HepG2 (cell line): ENCODE results near the gene REPIN1. TPM values are rescaled to one million over a fixed set of nuclear protein-coding genes. Genes with fewer than 3 reads are reported as not detected.
A peak's percentile ranks its signal among the peaks of the same experiment; 100 is the strongest.

ENCODE experiments used
- EED ChIP-seq: sonication (generic); formaldehyde crosslinking; IDR thresholded peaks from 2 replicates; pipeline ENCODE4 v1.5.0; 2020; ENCODE audit warnings: mild to moderate bottlenecking, missing genetic modification reagents
- EP300 ChIP-seq, 3 experiments: sonication (generic) in 1 of 3; formaldehyde crosslinking in 1 of 3; IDR thresholded peaks; 2 replicates each; pipeline versions ENCODE4 v1.5.1 to v1.6.1; 2011 to 2020; ENCODE audit warnings: low read depth in 2 of 3, low read length in 2 of 3, borderline replicate concordance in 1 of 3, improper control_type of control experiment in 1 of 3, mild to moderate bottlenecking in 1 of 3, missing genetic modification reagents in 1 of 3, moderate library complexity in 1 of 3
- GTF2F1 ChIP-seq: fragments of 150-350 bp; IDR thresholded peaks from 2 replicates; pipeline ENCODE4 v1.6.1; 2014; ENCODE audit warnings: low read length
- HNRNPL ChIP-seq: fragments of 200-400 bp; formaldehyde crosslinking; IDR thresholded peaks from 2 replicates; pipeline ENCODE4 v1.6.1; 2017; ENCODE audit warnings: mild to moderate bottlenecking, low read depth, low read length
- HOXD1 ChIP-seq: sonication (generic); formaldehyde crosslinking; IDR thresholded peaks from 2 replicates; pipeline ENCODE4 v1.5.0; 2020; ENCODE audit warnings: missing genetic modification reagents
- IRX3 ChIP-seq: sonication (generic); formaldehyde crosslinking; IDR thresholded peaks from 2 replicates; pipeline ENCODE4 v1.8.1; 2023; ENCODE audit warnings: mild to moderate bottlenecking, low read depth, missing genetic modification reagents, borderline replicate concordance
- MAF1 ChIP-seq: sonication (generic); formaldehyde crosslinking; IDR thresholded peaks from 2 replicates; pipeline ENCODE4 v1.5.0; 2020; ENCODE audit warnings: missing genetic modification reagents, borderline replicate concordance
- MATR3 ChIP-seq: sonication (generic); formaldehyde crosslinking; IDR thresholded peaks from 2 replicates; pipeline ENCODE4 v1.4.0; 2020; ENCODE audit warnings: missing genetic modification reagents
- NONO ChIP-seq, 2 experiments: fragments of 450-650 bp in 1 of 2; sonication (generic) in 1 of 2; formaldehyde crosslinking in 1 of 2; IDR thresholded peaks in 1 of 2; conservative IDR thresholded peaks in 1 of 2; 2 replicates each; pipeline versions ENCODE4 v1.6.1 to v1.8.0; 2017 to 2022; ENCODE audit warnings: mild to moderate bottlenecking in 1 of 2, missing genetic modification reagents in 1 of 2, moderate library complexity in 1 of 2
- NR2F2 ChIP-seq: IDR thresholded peaks from 2 replicates; pipeline ENCODE4 v1.6.1; 2012; ENCODE audit warnings: low read depth, inconsistent platforms, borderline replicate concordance
- PCBP2 ChIP-seq: fragments of 200-400 bp; formaldehyde crosslinking; optimal IDR thresholded peaks from 2 replicates; pipeline ENCODE3; 2018; ENCODE audit warnings: low read length, low read depth; ENCODE audit not compliant: poor library complexity, severe bottlenecking
- RBFOX2 ChIP-seq: fragments of 200-400 bp; formaldehyde crosslinking; IDR thresholded peaks from 2 replicates; pipeline ENCODE4 v1.6.1; 2017; ENCODE audit warnings: low read depth, mild to moderate bottlenecking, low read length
- RBM39 ChIP-seq: fragments of 200-400 bp; formaldehyde crosslinking; IDR thresholded peaks from one replicate; pipeline ENCODE4 v1.6.1; 2018; ENCODE audit warnings: antibody characterized with exemption, mild to moderate bottlenecking, low read depth, low read length; ENCODE audit not compliant: poor library complexity, severe bottlenecking
- TSC22D2 ChIP-seq: sonication (generic); formaldehyde crosslinking; IDR thresholded peaks from 2 replicates; pipeline ENCODE4 v1.5.1; 2020; ENCODE audit warnings: missing genetic modification reagents, mild to moderate bottlenecking, borderline replicate concordance
- ZBTB7B ChIP-seq: sonication (generic); formaldehyde crosslinking; IDR thresholded peaks from 2 replicates; pipeline ENCODE4 v1.4.0; 2020; ENCODE audit warnings: missing genetic modification reagents
- ZMYM3 ChIP-seq: sonication (generic); formaldehyde crosslinking; IDR thresholded peaks from 2 replicates; pipeline ENCODE4 v1.5.1; 2020; ENCODE audit warnings: mild to moderate bottlenecking, missing genetic modification reagents
- ZNF33B ChIP-seq: sonication (generic); formaldehyde crosslinking; IDR thresholded peaks from 2 replicates; pipeline ENCODE4 v1.5.1; 2020; ENCODE audit warnings: mild to moderate bottlenecking, missing genetic modification reagents
- ZNF501 ChIP-seq: sonication (generic); formaldehyde crosslinking; IDR thresholded peaks from 2 replicates; pipeline ENCODE4 v1.5.1; 2020; ENCODE audit warnings: mild to moderate bottlenecking, moderate library complexity, missing genetic modification reagents
- ZSCAN20 ChIP-seq: sonication (generic); formaldehyde crosslinking; IDR thresholded peaks from 2 replicates; pipeline ENCODE4 v1.4.0; 2020; ENCODE audit warnings: missing genetic modification reagents, mild to moderate bottlenecking, borderline replicate concordance
- ZSCAN25 ChIP-seq: sonication (generic); formaldehyde crosslinking; IDR thresholded peaks from 2 replicates; pipeline ENCODE4 v1.8.0; 2022; ENCODE audit warnings: mild to moderate bottlenecking, missing genetic modification reagents
- polyA plus RNA-seq, 8 experiments: library from polyadenylated mRNA; depleted of rRNA in 3 of 8; stranded (reverse) in 7 of 8; unstranded in 1 of 8; fragments of >200 nt; fragmentation: Illumina TruSeq in 4 of 8; extraction: Trizol in 4 of 8; gene quantifications; 2 replicates each; pipeline versions ENCODE4 v1.2.1 to v1.2.3, GENCODE V29; 2011 to 2016; ENCODE audit warnings: low read depth in 4 of 8, missing spikeins in 1 of 8, mixed read lengths in 1 of 8; ENCODE audit not compliant: insufficient read depth in 1 of 8
- total RNA-seq, 5 experiments: library from RNA; depleted of rRNA; stranded (reverse); fragments of >200 nt; fragmentation: Illumina TruSeq; extraction: Trizol; gene quantifications; 2 replicates each; pipeline ENCODE4 v1.2.3, GENCODE V29; 2016; ENCODE audit warnings: low read depth in 1 of 5
- TF ChIP-seq, protein P1 (sequence below): sonication (generic); formaldehyde crosslinking; IDR thresholded peaks from 2 replicates; pipeline ENCODE4 v1.5.0; 2020; ENCODE audit warnings: missing genetic modification reagents
- TF ChIP-seq, protein P2 (sequence below): sonication (generic); formaldehyde crosslinking; IDR thresholded peaks from 2 replicates; pipeline ENCODE4 v1.4.0; 2020; ENCODE audit warnings: missing genetic modification reagents
- TF ChIP-seq, protein P3 (sequence below): sonication (generic); formaldehyde crosslinking; IDR thresholded peaks from 2 replicates; pipeline ENCODE4 v1.5.0; 2020; ENCODE audit warnings: missing genetic modification reagents

Gene REPIN1
- total and polyA plus RNA-seq, 2 of the 13 experiments (the other 11 are each of a cell fraction or from before 2014, with no cell fraction given): 69.9 to 108 TPM

DNA sequence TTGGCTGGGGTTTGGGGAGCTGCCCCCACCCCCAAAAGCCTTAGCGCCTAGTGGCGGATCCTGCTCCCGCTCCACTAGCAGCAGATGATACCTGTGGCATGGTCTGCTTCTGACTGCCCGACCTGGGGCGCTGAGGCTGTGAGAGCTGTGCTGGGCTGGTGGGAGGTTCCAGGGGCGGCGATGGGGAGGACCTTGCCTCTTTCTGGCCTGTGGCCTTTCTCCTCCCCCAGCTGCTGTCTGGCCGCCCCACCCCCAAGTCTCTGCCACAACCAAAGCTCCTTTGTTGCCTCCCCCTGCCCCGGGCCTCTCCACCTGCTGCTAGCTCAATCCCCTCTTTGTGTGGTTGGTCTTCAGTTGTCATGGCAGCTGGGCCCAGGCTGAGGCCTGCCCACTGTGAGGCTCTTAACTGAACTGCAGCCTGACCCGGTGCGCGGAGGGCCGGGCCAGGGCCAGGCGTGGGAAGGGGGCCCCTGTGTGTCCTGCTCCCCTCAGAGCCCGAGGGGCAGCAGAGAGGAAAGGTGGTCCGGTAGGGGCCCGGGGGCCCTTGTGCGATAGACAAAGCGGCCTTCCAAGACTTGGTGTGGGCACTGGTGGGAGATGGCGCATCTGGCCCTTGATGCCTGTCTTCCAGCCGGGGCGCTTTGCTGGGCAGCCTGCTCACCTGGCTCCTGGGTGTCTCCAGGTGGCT, 15.2 kb downstream of the REPIN1 start (continued):
- TF ChIP-seq ZNF501 (CRISPR knock-in tag) (peak; percentile 56; the same call in 1 of the 2 replicates), ZSCAN25 (CRISPR knock-in tag) (peak; percentile 73; the same call in 1 of the 2 replicates), ZNF33B (CRISPR knock-in tag) (no peak; the same call in 1 of the 2 replicates), EP300 (IDR thresholded peaks at IDR 0.05; ENCODE audit: low read depth in 2 of 2, low read length in 2 of 2) (peak; percentile 84 to 86), EP300 (CRISPR knock-in tag; IDR thresholded peaks at IDR 0.05; ENCODE audit: borderline replicate concordance) (no peak; the same call in 1 of the 2 replicates), ZMYM3 (CRISPR knock-in tag) (peak; percentile 75; the same call in 1 of the 2 replicates), ZBTB7B (CRISPR knock-in tag) (peak; percentile 76), ZSCAN20 (CRISPR knock-in tag) (no peak), TSC22D2 (no peak), MAF1 (peak; percentile 91), RBFOX2 (peak; percentile 90), EED (peak; percentile 66), RBM39 (peak; percentile 80), NONO (IDR thresholded peaks at IDR 0.05) (no peak), NONO (CRISPR knock-in tag; conservative IDR thresholded peaks at IDR 0.05) (peak; percentile 87), IRX3 (CRISPR knock-in tag) (no peak), HNRNPL (peak; percentile 75), HOXD1 (CRISPR knock-in tag) (peak; percentile 38; the same call in 1 of the 2 replicates), NR2F2 (peak; percentile 35; the same call in 1 of the 2 replicates), MATR3 (CRISPR knock-in tag) (no peak), PCBP2 (no peak), GTF2F1 (no peak)
- TF ChIP-seq, protein P1, sequence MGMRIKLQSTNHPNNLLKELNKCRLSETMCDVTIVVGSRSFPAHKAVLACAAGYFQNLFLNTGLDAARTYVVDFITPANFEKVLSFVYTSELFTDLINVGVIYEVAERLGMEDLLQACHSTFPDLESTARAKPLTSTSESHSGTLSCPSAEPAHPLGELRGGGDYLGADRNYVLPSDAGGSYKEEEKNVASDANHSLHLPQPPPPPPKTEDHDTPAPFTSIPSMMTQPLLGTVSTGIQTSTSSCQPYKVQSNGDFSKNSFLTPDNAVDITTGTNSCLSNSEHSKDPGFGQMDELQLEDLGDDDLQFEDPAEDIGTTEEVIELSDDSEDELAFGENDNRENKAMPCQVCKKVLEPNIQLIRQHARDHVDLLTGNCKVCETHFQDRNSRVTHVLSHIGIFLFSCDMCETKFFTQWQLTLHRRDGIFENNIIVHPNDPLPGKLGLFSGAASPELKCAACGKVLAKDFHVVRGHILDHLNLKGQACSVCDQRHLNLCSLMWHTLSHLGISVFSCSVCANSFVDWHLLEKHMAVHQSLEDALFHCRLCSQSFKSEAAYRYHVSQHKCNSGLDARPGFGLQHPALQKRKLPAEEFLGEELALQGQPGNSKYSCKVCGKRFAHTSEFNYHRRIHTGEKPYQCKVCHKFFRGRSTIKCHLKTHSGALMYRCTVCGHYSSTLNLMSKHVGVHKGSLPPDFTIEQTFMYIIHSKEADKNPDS (CRISPR knock-in tag): 0 out of 2 replicates have a peak, but pooled peaks have one; percentile 28
- TF ChIP-seq, protein P2, sequence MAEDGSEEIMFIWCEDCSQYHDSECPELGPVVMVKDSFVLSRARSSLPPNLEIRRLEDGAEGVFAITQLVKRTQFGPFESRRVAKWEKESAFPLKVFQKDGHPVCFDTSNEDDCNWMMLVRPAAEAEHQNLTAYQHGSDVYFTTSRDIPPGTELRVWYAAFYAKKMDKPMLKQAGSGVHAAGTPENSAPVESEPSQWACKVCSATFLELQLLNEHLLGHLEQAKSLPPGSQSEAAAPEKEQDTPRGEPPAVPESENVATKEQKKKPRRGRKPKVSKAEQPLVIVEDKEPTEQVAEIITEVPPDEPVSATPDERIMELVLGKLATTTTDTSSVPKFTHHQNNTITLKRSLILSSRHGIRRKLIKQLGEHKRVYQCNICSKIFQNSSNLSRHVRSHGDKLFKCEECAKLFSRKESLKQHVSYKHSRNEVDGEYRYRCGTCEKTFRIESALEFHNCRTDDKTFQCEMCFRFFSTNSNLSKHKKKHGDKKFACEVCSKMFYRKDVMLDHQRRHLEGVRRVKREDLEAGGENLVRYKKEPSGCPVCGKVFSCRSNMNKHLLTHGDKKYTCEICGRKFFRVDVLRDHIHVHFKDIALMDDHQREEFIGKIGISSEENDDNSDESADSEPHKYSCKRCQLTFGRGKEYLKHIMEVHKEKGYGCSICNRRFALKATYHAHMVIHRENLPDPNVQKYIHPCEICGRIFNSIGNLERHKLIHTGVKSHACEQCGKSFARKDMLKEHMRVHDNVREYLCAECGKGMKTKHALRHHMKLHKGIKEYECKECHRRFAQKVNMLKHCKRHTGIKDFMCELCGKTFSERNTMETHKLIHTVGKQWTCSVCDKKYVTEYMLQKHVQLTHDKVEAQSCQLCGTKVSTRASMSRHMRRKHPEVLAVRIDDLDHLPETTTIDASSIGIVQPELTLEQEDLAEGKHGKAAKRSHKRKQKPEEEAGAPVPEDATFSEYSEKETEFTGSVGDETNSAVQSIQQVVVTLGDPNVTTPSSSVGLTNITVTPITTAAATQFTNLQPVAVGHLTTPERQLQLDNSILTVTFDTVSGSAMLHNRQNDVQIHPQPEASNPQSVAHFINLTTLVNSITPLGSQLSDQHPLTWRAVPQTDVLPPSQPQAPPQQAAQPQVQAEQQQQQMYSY (CRISPR knock-in tag): no peak
- TF ChIP-seq, protein P3, sequence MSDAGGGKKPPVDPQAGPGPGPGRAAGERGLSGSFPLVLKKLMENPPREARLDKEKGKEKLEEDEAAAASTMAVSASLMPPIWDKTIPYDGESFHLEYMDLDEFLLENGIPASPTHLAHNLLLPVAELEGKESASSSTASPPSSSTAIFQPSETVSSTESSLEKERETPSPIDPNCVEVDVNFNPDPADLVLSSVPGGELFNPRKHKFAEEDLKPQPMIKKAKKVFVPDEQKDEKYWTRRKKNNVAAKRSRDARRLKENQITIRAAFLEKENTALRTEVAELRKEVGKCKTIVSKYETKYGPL (CRISPR knock-in tag): no peak
